Right lobe of liver (tissue), 6 donors: ENCODE results near the gene DAG1. TPM values are rescaled to one million over a fixed set of nuclear protein-coding genes. Genes with fewer than 3 reads are reported as not detected.
"Not testable (repeated sequence)": the region's sequence is repeated elsewhere in the genome, so short reads cannot be mapped to it uniquely, and the experiment has no call there.

ENCODE experiments used
- ATAC-seq, 4 donors: fragments of 200-7000 bp; cut with Tn5 transposase; one replicate each; pipeline ENCODE4 v1.9.1; 2020; ENCODE audit warnings: mild to moderate bottlenecking in 4 of 4, moderate library complexity in 4 of 4
- DNase-seq, 3 donors: peaks; one replicate each; pipeline ENCODE4 v3.0.0-alpha.2; 2020
- H3K27ac ChIP-seq, 3 donors: fragments of 200-600 bp; one replicate each; pipeline ENCODE4 v1.8.0; 2022
- H3K27me3 ChIP-seq, 2 donors: fragments of 200-600 bp; one replicate each; pipeline ENCODE4 v1.8.0; 2022
- H3K36me3 ChIP-seq, 4 donors: fragments of 200-600 bp; sonication (generic) in 1 of 4; one replicate each; pipeline versions ENCODE4 v1.5.1 to v1.8.0; 2017 to 2022; ENCODE audit warnings: control low read depth in 1 of 4
- H3K4me1 ChIP-seq, 4 donors: fragments of 200-600 bp; sonication (generic) in 1 of 4; one replicate each; pipeline versions ENCODE4 v1.5.1 to v1.8.0; 2017 to 2022; ENCODE audit warnings: control low read depth in 1 of 4
- H3K4me3 ChIP-seq, 3 donors: fragments of 200-600 bp; one replicate each; pipeline ENCODE4 v1.8.0; 2022
- H3K9me3 ChIP-seq, 4 donors: fragments of 200-600 bp; sonication (generic) in 1 of 4; one replicate each; pipeline versions ENCODE4 v1.5.1 to v1.8.0; 2017 to 2022; ENCODE audit warnings: control low read depth in 1 of 4
- CTCF ChIP-seq, 4 donors: fragments of 200-600 bp in 3 of 4; fragments of 450-650 bp in 1 of 4; IDR thresholded peaks; one replicate each; pipeline versions ENCODE4 v1.5.1 to v1.8.0; 2016 to 2022; ENCODE audit warnings: antibody characterized with exemption in 4 of 4, mild to moderate bottlenecking in 2 of 4
- POLR2A ChIP-seq: fragments of 450-650 bp; IDR thresholded peaks from one replicate; pipeline ENCODE4 v1.6.1; 2017; ENCODE audit warnings: antibody characterized with exemption, mild to moderate bottlenecking
- WGBS: methylation state at CpG from one replicate; pipeline ENCODE4 v1.1.6; 2018; ENCODE audit warnings: low coverage, low lambda C conversion rate; ENCODE audit not compliant: insufficient coverage; ENCODE audit errors: missing lambda C conversion rate; 5-methylcytosine and 5-hydroxymethylcytosine counted together
- intact Hi-C, 2 donors: fragments of 100-400 bp; cut with DNase I; formaldehyde crosslinking; loops; one replicate each; pipeline versions ENCODE4 v1.11.2 to v1.14.1; 2022
- total RNA-seq, 6 experiments: library from RNA; depleted of rRNA in 2 of 6; stranded (reverse); fragments of >200 nt in 2 of 6; fragmentation: NEBNext Ultra II Directional in 3 of 6; extraction: Animal tissue kit (Norgen Biotek cat#: 25700) in 3 of 6; gene quantifications; one replicate each; pipeline versions ENCODE4 v1.1.0 to v1.2.4, GENCODE V29; 2016 to 2023
- donor health status: DM: no; HTN: yes; CAD: no.
- donor health status: DM: no; HTN: no; CAD: no.
- donor health status: DM: no; HTN: no; CAD: no.
- donor health status: DM: no; HTN: yes; CAD: no.
- donor health status: DM: no; HTN: yes; CAD: no.

Gene DAG1
- total RNA-seq, 6 experiments from 2014 or later: 54.5 to 92.5 (median 65.2) TPM

- Histone ChIP-seq H3K27me3 (no peaks in the 10 kb centered on the region), H3K27ac (no peak overlapping the region), H3K4me1 (peaks cover 0 to 6% (median 0%) of the 10 kb centered on the region in 4 donors), H3K9me3 (no peaks in the 10 kb centered on the region), H3K36me3 (no peaks in the 10 kb centered on the region), H3K4me3 (no peak overlapping the region)
- TF ChIP-seq POLR2A: no peak
- no peak for TF ChIP-seq CTCF (IDR thresholded peaks at IDR 0.05)
- ATAC-seq (no peak), DNase-seq (peak in 1 of 3 donors; percentile 9)
- 94% methylated on average over 7 of the region's 7 CpGs for WGBS
- intact Hi-C loops: no loop called here
Observed at GRCh38 chr3:49489247-49489646, 19.2 kb downstream of the DAG1 start.

GRCh38 chr3:49492969-49493368 is 22.9 kb downstream of the DAG1 start:
- Histone ChIP-seq H3K27ac (no peak overlapping the region), H3K9me3 (no peaks in the 10 kb centered on the region), H3K27me3 (no peaks in the 10 kb centered on the region), H3K4me1 (peaks cover 0 to 31% (median 6%) of the 10 kb centered on the region in 4 donors), H3K36me3 (no peaks in the 10 kb centered on the region), H3K4me3 (no peak overlapping the region)
- TF ChIP-seq CTCF (IDR thresholded peaks at IDR 0.05) (no peak), POLR2A (no peak)
- DNase-seq (peak in 1 of 3 donors; percentile 18), ATAC-seq (no peak)
- intact Hi-C loops: no loop called here
- WGBS: no CpG with 5 or more reads among the region's 4 CpGs

GRCh38 chr3:49493901-49494300 is 23.8 kb downstream of the DAG1 start:
- peak overlapping the region in 1 of 3 donors; percentile 18 for H3K27ac ChIP-seq

GRCh38 chr3:49495023-49495422 is 25.0 kb downstream of the DAG1 start:
- H3K36me3 ChIP-seq: no peaks in the 10 kb centered on the region
- no peaks in the 10 kb centered on the region for H3K9me3 ChIP-seq
- TF ChIP-seq CTCF (IDR thresholded peaks at IDR 0.05): no peak
- no peak for TF ChIP-seq POLR2A
- peaks cover 0 to 46% (median 13%) of the 10 kb centered on the region in 4 donors for H3K4me1 ChIP-seq
- intact Hi-C loops: no loop called here
- peak in 2 of 4 donors; percentile 13 to 14 for ATAC-seq
- H3K27me3 ChIP-seq: no peaks in the 10 kb centered on the region
- peak in 1 of 3 donors; percentile 3 for DNase-seq
- H3K27ac ChIP-seq: no peak overlapping the region
- H3K4me3 ChIP-seq: no peak overlapping the region

More at GRCh38 chr3:49493901-49494300, 23.8 kb downstream of the DAG1 start:
- H3K4me3 ChIP-seq: no peak overlapping the region
- no peaks in the 10 kb centered on the region for H3K9me3 ChIP-seq
- 88% methylated on average over 2 of the region's 2 CpGs for WGBS
- no peak for TF ChIP-seq CTCF (IDR thresholded peaks at IDR 0.05)
- no peak for TF ChIP-seq POLR2A
- no peaks in the 10 kb centered on the region for H3K27me3 ChIP-seq
- ATAC-seq (no peak), DNase-seq (no peak)
- H3K4me1 ChIP-seq: peaks cover 0 to 34% (median 10%) of the 10 kb centered on the region in 4 donors
- H3K36me3 ChIP-seq: no peaks in the 10 kb centered on the region
- intact Hi-C loops: no loop called here

DNA sequence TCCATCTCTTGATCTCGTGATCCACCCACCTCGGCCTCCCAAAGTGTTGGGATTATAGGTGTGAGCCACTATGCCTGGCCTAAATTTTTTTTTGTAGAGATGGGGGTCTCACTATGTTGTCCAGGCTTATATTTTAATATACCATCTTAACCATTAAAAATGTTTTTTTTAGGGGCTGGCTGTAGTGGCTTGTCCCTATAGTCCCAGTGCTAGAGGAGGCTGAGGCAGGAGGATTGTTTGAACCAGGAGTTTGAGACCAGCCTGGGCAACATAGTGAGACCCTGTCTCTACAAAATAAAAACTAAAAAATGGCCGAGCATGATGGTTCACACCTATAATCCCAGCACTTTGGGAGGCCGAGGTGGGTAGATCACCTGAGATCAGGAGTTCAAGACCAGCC is 26.8 kb downstream of the DAG1 start:
- 94% methylated on average over 4 of the region's 4 CpGs for WGBS
- H3K9me3 ChIP-seq, ATAC-seq, H3K4me3 ChIP-seq, H3K36me3 ChIP-seq, intact Hi-C loops, H3K27me3 ChIP-seq: not testable (repeated sequence)
- peak in 1 of 3 donors; percentile 1 for DNase-seq
- Histone ChIP-seq H3K27ac (peak overlapping the region in 2 of 3 donors; percentile 84 to 89), H3K4me1 (peaks cover 0 to 63% (median 21%) of the 10 kb centered on the region in 4 donors)
